ENCODE data around the gene INPP5J. TPM values are rescaled to one million over a fixed set of nuclear protein-coding genes. Genes with fewer than 3 reads are reported as not detected.

The INPP5J gene
- total and polyA plus RNA-seq, 2 of the 13 experiments (the other 11 are each of a cell fraction or from before 2014, with no cell fraction given), result 0.24 to 1.1 TPM

GRCh38 chr22:31107178-31107893, 15.4 kb upstream of the INPP5J start, which contains the start of gene SELENOM (continued):
- TF ChIP-seq ZNF704 (CRISPR knock-in tag; IDR thresholded peaks at IDR 0.05; ENCODE audit: borderline replicate concordance) (no peak), ZNF563 (CRISPR knock-in tag; IDR thresholded peaks at IDR 0.05) (no peak), ZNF768 (CRISPR knock-in tag; IDR thresholded peaks at IDR 0.05) (peak; percentile 17; the same call in 1 of the 2 replicates), XBP1 (CRISPR knock-in tag; IDR thresholded peaks at IDR 0.05) (no peak), CCAR2 (optimal IDR thresholded peaks at IDR 0.05; ENCODE audit: low read depth, low read length) (no peak), SMAD9 (CRISPR knock-in tag; IDR thresholded peaks at IDR 0.05) (no peak), ZNF512 (CRISPR knock-in tag; IDR thresholded peaks at IDR 0.05) (0 out of 2 replicates have a peak, but pooled peaks have one; percentile 33), ZNF781 (CRISPR knock-in tag; IDR thresholded peaks at IDR 0.05; ENCODE audit: borderline replicate concordance, not compliant biosample characterization) (no peak), ZNF121 (CRISPR knock-in tag; IDR thresholded peaks at IDR 0.05) (no peak), CHD4 (IDR thresholded peaks at IDR 0.05; ENCODE audit: borderline replicate concordance, low read length) (no peak), MAFF (IDR thresholded peaks at IDR 0.05; ENCODE audit: low read depth, low read length) (no peak), RARG (CRISPR knock-in tag; IDR thresholded peaks at IDR 0.05; ENCODE audit: low read depth) (no peak), ZNF562 (CRISPR knock-in tag; IDR thresholded peaks at IDR 0.05; ENCODE audit: borderline replicate concordance) (no peak), ZBTB7B (CRISPR knock-in tag; IDR thresholded peaks at IDR 0.05) (no peak), ZNF281 (CRISPR knock-in tag; IDR thresholded peaks at IDR 0.05; ENCODE audit: borderline replicate concordance) (peak; percentile 74), RCOR2 (CRISPR knock-in tag; IDR thresholded peaks at IDR 0.05) (no peak), KLF6 (CRISPR knock-in tag; IDR thresholded peaks at IDR 0.05) (0 out of 2 replicates have a peak, but pooled peaks have one; percentile 35), FOXA1 (IDR thresholded peaks at IDR 0.05) (no peak), FOXA1 (CRISPR knock-in tag; IDR thresholded peaks at IDR 0.05) (0 out of 2 replicates have a peak, but pooled peaks have one; percentile 20), SATB2 (CRISPR knock-in tag; IDR thresholded peaks at IDR 0.05) (no peak), ZSCAN12 (CRISPR knock-in tag; IDR thresholded peaks at IDR 0.05) (no peak), ZNF703 (CRISPR knock-in tag; IDR thresholded peaks at IDR 0.05; ENCODE audit: borderline replicate concordance) (no peak), TFDP1 (CRISPR knock-in tag; IDR thresholded peaks at IDR 0.05; ENCODE audit: borderline replicate concordance) (peak; percentile 49; the same call in 1 of the 2 replicates), ISL2 (CRISPR knock-in tag; IDR thresholded peaks at IDR 0.05) (no peak), TAF1 (CRISPR knock-in tag; IDR thresholded peaks at IDR 0.05) (peak; percentile 37; the same call in 1 of the 2 replicates)
